ENCODE measurements around the gene DAPK2. TPM values are rescaled to one million over a fixed set of nuclear protein-coding genes. Genes with fewer than 3 reads are reported as not detected.

The DAPK2 gene
- total and polyA plus RNA-seq, 2 of the 4 experiments (the other 2 are of a cell fraction), result 0.34 to 0.36 TPM

- Histone ChIP-seq H3K4ac (ENCODE audit: low read depth, low read length) (no peak overlapping the region), H4K20me1 (ENCODE audit: insufficient read depth, low read length) (peaks cover 7% of the 10 kb centered on the region; the same call in 1 of the 2 replicates), H3K36me3 (ENCODE audit: control insufficient read depth, insufficient read depth, low read length) (0 out of 2 replicates have a peak, but pooled peaks cover 2% of the 10 kb centered on the region), H2AK5ac (ENCODE audit: low read depth, low read length) (no peak overlapping the region; the same call in 1 of the 2 replicates), H3K79me1 (ENCODE audit: low read depth in 1 of 2, low read length in 2 of 2) (peaks cover 0 to 3% of the 10 kb centered on the region in 2 experiments; a peak in 2 of 4 replicates), H3K4me2 (ENCODE audit: low read depth, low read length) (no peak overlapping the region), H3K27ac (ENCODE audit: insufficient read depth, low read length) (no peak overlapping the region), H3K14ac (replicated peaks; ENCODE audit: low read depth, low read length) (no peak overlapping the region), H4K8ac (ENCODE audit: low read depth in 2 of 2, low read length in 2 of 2) (no peak overlapping the region), H3K56ac (ENCODE audit: extremely low read depth, insufficient read depth, low read length) (no peak overlapping the region), H3K23ac (ENCODE audit: low read depth, low read length) (no peak overlapping the region), H3K18ac (ENCODE audit: low read depth, low read length) (no peak overlapping the region), H3K9me1 (ENCODE audit: insufficient read depth, low read length) (peaks cover 5% of the 10 kb centered on the region; the same call in 1 of the 2 replicates), H2AK9ac (replicated peaks; ENCODE audit: low read depth, low read length, poor library complexity) (no peak overlapping the region), H3K27me3 (ENCODE audit: control insufficient read depth, insufficient read depth, low read length) (no peaks in the 10 kb centered on the region), H2BK120ac (ENCODE audit: low read depth, low read length) (no peak overlapping the region), H4K5ac (ENCODE audit: low read depth, low read length) (no peak overlapping the region), H2BK20ac (ENCODE audit: low read depth, low read length) (no peak overlapping the region), H3K9ac (ENCODE audit: low read depth, low read length) (no peak overlapping the region), H3K4me1 (ENCODE audit: control insufficient read depth, insufficient read depth, low read length) (peaks cover 13% of the 10 kb centered on the region), H2BK15ac (ENCODE audit: low read depth, low read length) (no peak overlapping the region), H2BK5ac (ENCODE audit: low read depth, low read length, poor library complexity, severe bottlenecking) (no peak overlapping the region), H4K91ac (ENCODE audit: insufficient read depth, low read depth, low read length) (no peak overlapping the region), H2AFZ (replicated peaks; ENCODE audit: low read length, poor library complexity) (no peak overlapping the region), H3K9me3 (ENCODE audit: control insufficient read depth, insufficient read depth, low read length) (no peaks in the 10 kb centered on the region), H3K4me3 (ENCODE audit: insufficient read depth, low read depth, low read length) (no peak overlapping the region)
- POLR2A ChIA-PET (ENCODE audit: unreplicated experiment), result no interaction called here
- ATAC-seq (ENCODE audit: low read depth) (no peak), DNase-seq (no peak)
- CTCF ChIA-PET, result interaction anchor here (0.6 to 3.1 kb wide), 4 partner anchors 316 to 645 kb away, joined by 3 to 24 read pairs (median 7); no protein-coding TSS in a partner anchor
- intact Hi-C loops (cut with micrococcal nuclease) (loop anchor here (10.0 kb wide), 1 partner anchor 603 kb away; no protein-coding TSS in a partner anchor), in situ Hi-C loops (cut with MboI; ENCODE audit: low sequenced_read_pairs) (loop anchor here (5.0 to 25.0 kb wide), 3 partner anchors 316 to 781 kb away; partner anchors contain the start of gene APH1B), dilution Hi-C loops (cut with HindIII; ENCODE audit: low sequenced_read_pairs, unreplicated experiment) (no loop called here)
- TF ChIP-seq RFX5 (IDR thresholded peaks at IDR 0.05; ENCODE audit: low read depth, low read length), result no peak
- no peak for TF ChIP-seq MAFK (IDR thresholded peaks at IDR 0.05; ENCODE audit: low read depth, low read length)
- TF ChIP-seq, protein P1, sequence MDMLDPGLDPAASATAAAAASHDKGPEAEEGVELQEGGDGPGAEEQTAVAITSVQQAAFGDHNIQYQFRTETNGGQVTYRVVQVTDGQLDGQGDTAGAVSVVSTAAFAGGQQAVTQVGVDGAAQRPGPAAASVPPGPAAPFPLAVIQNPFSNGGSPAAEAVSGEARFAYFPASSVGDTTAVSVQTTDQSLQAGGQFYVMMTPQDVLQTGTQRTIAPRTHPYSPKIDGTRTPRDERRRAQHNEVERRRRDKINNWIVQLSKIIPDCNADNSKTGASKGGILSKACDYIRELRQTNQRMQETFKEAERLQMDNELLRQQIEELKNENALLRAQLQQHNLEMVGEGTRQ (IDR thresholded peaks at IDR 0.05; ENCODE audit: low read depth, low read length), result no peak
- TF ChIP-seq FOS (IDR thresholded peaks at IDR 0.05; ENCODE audit: low read depth, low read length), result no peak
- TF ChIP-seq NFE2L2 (IDR thresholded peaks at IDR 0.05; ENCODE audit: low read depth, low read length), result no peak
- TF ChIP-seq CEBPB (IDR thresholded peaks at IDR 0.05; ENCODE audit: low read depth, low read length), result no peak
- TF ChIP-seq SMC3 (IDR thresholded peaks at IDR 0.05; ENCODE audit: low read depth, low read length), result no peak
- no CpG with 5 or more reads among the region's 4 CpGs for WGBS, 2 experiments (ENCODE audit: extremely low coverage in 2 of 2, insufficient read length in 1 of 2)
- no TSS peak for BruUV-seq (replicated peaks)
Observed at GRCh38 chr15:64068133-64068532, 21.8 kb upstream of the DAPK2 start.
